B cell (primary cell): ENCODE measurements around the gene TRPV6. TPM values are rescaled to one million over a fixed set of nuclear protein-coding genes. Genes with fewer than 3 reads are reported as not detected.

Source experiments
- ATAC-seq: fragments of 200-7000 bp; cut with Tn5 transposase; one replicate; pipeline ENCODE4 v1.10.0; 2021; ENCODE audit warnings: low read depth, mild to moderate bottlenecking, moderate number of reproducible peaks, moderate library complexity
- CTCF ChIA-PET: fragments of 350-600 bp; sonication (Branson Sonifier 250); formaldehyde crosslinking; loops from one replicate; lab custom pipeline; 2021; ENCODE audit warnings: antibody characterized with exemption, inconsistent platforms; lab: Charles Lee
- POLR2A ChIA-PET: fragments of 350-600 bp; sonication (Branson Sonifier 250); formaldehyde crosslinking; loops from one replicate; lab custom pipeline; 2021; ENCODE audit warnings: antibody characterized with exemption; lab: Charles Lee
- DNase-seq: peaks from one replicate; pipeline ENCODE4 v3.0.0; 2013
- H2AFZ ChIP-seq: 2 replicates; pipeline ENCODE4 v1.6.1; 2012; ENCODE audit warnings: mild to moderate bottlenecking, low read depth, low read length; ENCODE audit not compliant: insufficient read depth, poor library complexity, severe bottlenecking
- H3K27ac ChIP-seq, 2 donors: 1 replicate in 1 of 2; 2 replicates in 1 of 2; pipeline ENCODE4 v1.5.1; 2012 to 2013; ENCODE audit warnings: low read length in 2 of 2, mild to moderate bottlenecking in 2 of 2, moderate library complexity in 1 of 2
- H3K27me3 ChIP-seq, 4 experiments: fragments of 200-600 bp in 1 of 4; sonication (generic) in 1 of 4; replicated peaks in 1 of 4; 1 replicate in 2 of 4; 2 replicates in 2 of 4; pipeline versions ENCODE4 v1.6.1 to v1.7.0; 2013 to 2016; ENCODE audit warnings: low read length in 3 of 4, mild to moderate bottlenecking in 2 of 4, mixed read lengths in 1 of 4, moderate library complexity in 1 of 4; ENCODE audit not compliant: insufficient read depth in 4 of 4, control insufficient read depth in 3 of 4; ENCODE audit errors: control extremely low read depth in 1 of 4
- H3K36me3 ChIP-seq, 2 experiments: replicated peaks in 1 of 2; 1 replicate in 1 of 2; 2 replicates in 1 of 2; pipeline versions ENCODE4 v1.6.1 to v1.7.1; 2013; ENCODE audit warnings: low read length in 1 of 2; ENCODE audit not compliant: insufficient read depth in 2 of 2, control insufficient read depth in 1 of 2; ENCODE audit errors: control extremely low read depth in 1 of 2, extremely low read depth in 1 of 2
- H3K4me1 ChIP-seq, 2 donors: fragments of 200-600 bp in 1 of 2; sonication (generic) in 1 of 2; 1 replicate in 1 of 2; 2 replicates in 1 of 2; pipeline versions ENCODE4 v1.5.1 to v1.6.1; 2013 to 2017; ENCODE audit warnings: low read length in 2 of 2; ENCODE audit not compliant: control insufficient read depth in 2 of 2, insufficient read depth in 2 of 2
- H3K4me2 ChIP-seq: replicated peaks from 2 replicates; pipeline ENCODE3; 2012; ENCODE audit warnings: mild to moderate bottlenecking, low read depth, low read length; ENCODE audit not compliant: poor library complexity, severe bottlenecking
- H3K4me3 ChIP-seq, 5 experiments: fragments of 200-600 bp in 1 of 5; sonication (generic) in 1 of 5; 1 replicate in 3 of 5; 2 replicates in 2 of 5; pipeline versions ENCODE4 v1.5.1 to v1.7.0; 2011 to 2016; ENCODE audit warnings: low read length in 4 of 5, mild to moderate bottlenecking in 4 of 5, low read depth in 2 of 5, control low read depth in 1 of 5, moderate library complexity in 1 of 5; ENCODE audit not compliant: insufficient read depth in 1 of 5; ENCODE audit errors: control extremely low read depth in 1 of 5, extremely low read depth in 1 of 5
- H3K79me2 ChIP-seq: fragments of 200-600 bp; sonication (generic); one replicate; pipeline ENCODE4 v1.6.0; 2016; ENCODE audit warnings: low read length; ENCODE audit not compliant: control insufficient read depth, insufficient read depth
- H3K9ac ChIP-seq: fragments of 200-600 bp; sonication (generic); 2 replicates; pipeline ENCODE4 v1.6.1; 2017; ENCODE audit warnings: mild to moderate bottlenecking, low read length, moderate library complexity
- H3K9me3 ChIP-seq, 3 donors: one replicate each; pipeline versions ENCODE4 v1.6.1 to v1.7.1; 2013; ENCODE audit warnings: low read length in 2 of 3; ENCODE audit not compliant: control insufficient read depth in 2 of 3, insufficient read depth in 1 of 3; ENCODE audit errors: control extremely low read depth in 1 of 3
- H4K20me1 ChIP-seq: 2 replicates; pipeline ENCODE4 v1.6.0; 2012; ENCODE audit warnings: mild to moderate bottlenecking, low read length; ENCODE audit not compliant: insufficient read depth, control insufficient read depth, poor library complexity, severe bottlenecking
- H3K27ac Mint-ChIP-seq: one replicate; pipeline ENCODE4 v1.8.0; 2021; ENCODE audit warnings: mixed read lengths
- H3K27me3 Mint-ChIP-seq: one replicate; pipeline ENCODE4 v1.8.0; 2021; ENCODE audit warnings: mixed read lengths
- H3K4me1 Mint-ChIP-seq: one replicate; pipeline ENCODE4 v1.8.0; 2021; ENCODE audit warnings: mixed read lengths
- H3K4me3 Mint-ChIP-seq: one replicate; pipeline ENCODE4 v1.8.0; 2021; ENCODE audit warnings: mixed read lengths
- H3K9me3 Mint-ChIP-seq: one replicate; pipeline ENCODE4 v1.8.0; 2022; ENCODE audit warnings: mixed read lengths; ENCODE audit not compliant: insufficient read depth
- EZH2 ChIP-seq: IDR thresholded peaks from 2 replicates; pipeline ENCODE4 v1.6.1; 2012; ENCODE audit warnings: borderline replicate concordance, low read depth, mild to moderate bottlenecking, moderate library complexity, low read length; ENCODE audit not compliant: insufficient read depth, poor library complexity, severe bottlenecking
- WGBS: methylation state at CpG from one replicate; pipeline ENCODE4 v1.1.5; 2013; ENCODE audit warnings: missing lambda C conversion rate; ENCODE audit not compliant: insufficient coverage; 5-methylcytosine and 5-hydroxymethylcytosine counted together
- intact Hi-C: fragments of 100-400 bp; cut with micrococcal nuclease; formaldehyde crosslinking; loops from one replicate; pipeline ENCODE4 v1.10.0; 2022
- polyA plus RNA-seq: library from polyadenylated mRNA; depleted of rRNA; stranded (reverse); fragments of >200 nt; gene quantifications from 2 replicates; pipeline ENCODE4 v1.2.3, GENCODE V29; 2012
- total RNA-seq, 2 donors: library from RNA; stranded (reverse); fragments of 120-200 nt in 1 of 2; gene quantifications; 1 replicate in 1 of 2; 2 replicates in 1 of 2; pipeline versions ENCODE4 v1.2.3 to v1.2.4, GENCODE V29; 2013 to 2022
- TF ChIP-seq, protein P1 (sequence below): fragments of 200-600 bp; IDR thresholded peaks from one replicate; pipeline ENCODE4 v1.8.0; 2022; ENCODE audit warnings: antibody characterized with exemption, mild to moderate bottlenecking

TRPV6 gene
- total and polyA plus RNA-seq, 2 donors (not counting 1 experiment from before 2014, with no cell fraction given) = not detected

DNA sequence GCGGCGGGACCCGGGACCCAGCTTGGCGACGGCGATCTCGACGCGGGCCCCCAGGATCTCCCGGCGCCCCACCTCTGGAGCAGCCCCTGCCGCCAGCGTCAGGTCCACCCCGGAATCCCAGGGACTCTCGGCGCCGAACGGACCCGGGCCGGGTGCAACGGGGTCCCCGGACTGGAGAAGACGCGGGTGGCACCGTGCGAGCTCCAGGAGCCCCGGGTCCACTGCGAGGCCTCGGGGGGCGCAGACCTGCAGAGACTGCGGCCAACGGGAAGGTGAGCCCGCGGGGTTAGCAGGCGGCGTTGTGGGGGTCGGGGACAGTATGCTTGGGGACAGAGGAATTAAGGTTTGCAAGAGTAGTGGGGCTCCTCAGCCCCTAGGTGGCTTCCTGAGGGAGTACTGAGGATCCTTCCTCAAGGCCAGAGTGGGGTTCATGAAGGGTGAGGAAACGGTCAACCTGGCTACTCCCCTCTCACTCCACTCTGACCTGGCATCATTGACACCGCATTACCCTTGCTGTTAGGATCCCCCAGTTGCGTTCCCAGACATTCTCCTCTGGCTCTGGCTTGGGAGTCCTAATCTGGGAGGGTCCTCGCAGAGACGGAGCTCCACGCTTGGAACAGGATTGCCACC, 30.3 kb downstream of the TRPV6 start:
- TF ChIP-seq EZH2 = no peak
- TF ChIP-seq, protein P1, sequence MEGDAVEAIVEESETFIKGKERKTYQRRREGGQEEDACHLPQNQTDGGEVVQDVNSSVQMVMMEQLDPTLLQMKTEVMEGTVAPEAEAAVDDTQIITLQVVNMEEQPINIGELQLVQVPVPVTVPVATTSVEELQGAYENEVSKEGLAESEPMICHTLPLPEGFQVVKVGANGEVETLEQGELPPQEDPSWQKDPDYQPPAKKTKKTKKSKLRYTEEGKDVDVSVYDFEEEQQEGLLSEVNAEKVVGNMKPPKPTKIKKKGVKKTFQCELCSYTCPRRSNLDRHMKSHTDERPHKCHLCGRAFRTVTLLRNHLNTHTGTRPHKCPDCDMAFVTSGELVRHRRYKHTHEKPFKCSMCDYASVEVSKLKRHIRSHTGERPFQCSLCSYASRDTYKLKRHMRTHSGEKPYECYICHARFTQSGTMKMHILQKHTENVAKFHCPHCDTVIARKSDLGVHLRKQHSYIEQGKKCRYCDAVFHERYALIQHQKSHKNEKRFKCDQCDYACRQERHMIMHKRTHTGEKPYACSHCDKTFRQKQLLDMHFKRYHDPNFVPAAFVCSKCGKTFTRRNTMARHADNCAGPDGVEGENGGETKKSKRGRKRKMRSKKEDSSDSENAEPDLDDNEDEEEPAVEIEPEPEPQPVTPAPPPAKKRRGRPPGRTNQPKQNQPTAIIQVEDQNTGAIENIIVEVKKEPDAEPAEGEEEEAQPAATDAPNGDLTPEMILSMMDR = no peak
- Histone ChIP-seq H3K4me2 (peak overlapping the region; percentile 81), H3K27me3 (no peaks in the 10 kb centered on the region), H3K4me1 (peaks cover 12 to 24% of the 10 kb centered on the region in 2 donors), H3K27ac (peak overlapping the region in 1 of 2 donors; percentile 86), H3K4me3 (peak overlapping the region; percentile 0 to 99 (median 92)), H4K20me1 (peaks cover 5% of the 10 kb centered on the region), H3K79me2 (no peaks in the 10 kb centered on the region), H2AFZ (peak overlapping the region; percentile 97), H3K9me3 (no peaks in the 10 kb centered on the region), H3K36me3 (no peaks in the 10 kb centered on the region), H3K9ac (peak overlapping the region; percentile 95)
- no peak for ATAC-seq
- H3K27me3 Mint-ChIP-seq = no peaks in the 10 kb centered on the region
- no peaks in the 10 kb centered on the region for H3K9me3 Mint-ChIP-seq
- H3K4me1 Mint-ChIP-seq = peaks cover 29% of the 10 kb centered on the region
- WGBS = 11% methylated on average over 43 of the region's 43 CpGs
- H3K4me3 Mint-ChIP-seq = peak overlapping the region; percentile 89
- intact Hi-C loops = loop anchor here (2.0 kb wide), 2 partner anchors 222 to 434 kb away; partner anchors contain the start of gene CASP2
- no peak for DNase-seq
- H3K27ac Mint-ChIP-seq = peak overlapping the region; percentile 86
- ChIA-PET POLR2A (interaction anchor here (1.1 to 3.1 kb wide), 7 partner anchors 11 to 433 kb away, joined by 3 to 56 read pairs (median 7); partner anchors contain the start of gene CASP2), CTCF (interaction anchor here (0.7 to 3.6 kb wide), 21 partner anchors 7 to 360 kb away, joined by 3 to 43 read pairs (median 5); no protein-coding TSS in a partner anchor)
